Loucy (cell line): Measurements from ENCODE around the gene SPN.
A peak's percentile ranks its signal among the peaks of the same experiment; 100 is the strongest.
"Not testable (repeated sequence)": the region's sequence is repeated elsewhere in the genome, so short reads cannot be mapped to it uniquely, and the experiment has no call there.

Source experiments
- H2AFZ ChIP-seq: fragments of 200-600 bp; sonication (generic); 2 replicates; pipeline ENCODE4 v1.6.0; 2016; ENCODE audit warnings: antibody characterized with exemption, mild to moderate bottlenecking, low read length, moderate library complexity
- H3F3A ChIP-seq: fragments of 200-600 bp; 2 replicates; pipeline ENCODE4 v1.6.0; 2016; ENCODE audit warnings: antibody characterized with exemption, low read depth, mild to moderate bottlenecking
- H3K27me3 ChIP-seq: fragments of 200-600 bp; sonication (generic); 2 replicates; pipeline ENCODE4 v1.6.1; 2014; ENCODE audit warnings: low read length, mild to moderate bottlenecking; ENCODE audit not compliant: insufficient read depth, poor library complexity, severe bottlenecking
- H3K36me3 ChIP-seq: fragments of 200-600 bp; sonication (generic); 2 replicates; pipeline ENCODE4 v1.6.1; 2016; ENCODE audit warnings: low read length; ENCODE audit not compliant: insufficient read depth
- H3K4me1 ChIP-seq: fragments of 200-600 bp; sonication (generic); 2 replicates; pipeline ENCODE4 v1.5.1; 2014; ENCODE audit warnings: low read length, mild to moderate bottlenecking; ENCODE audit not compliant: insufficient read depth, poor library complexity, severe bottlenecking
- H3K4me2 ChIP-seq: fragments of 200-600 bp; sonication (generic); 2 replicates; pipeline ENCODE4 v1.6.0; 2014; ENCODE audit warnings: antibody characterized with exemption, low read length, low read depth, mild to moderate bottlenecking; ENCODE audit not compliant: poor library complexity, severe bottlenecking
- H3K4me3 ChIP-seq: fragments of 200-600 bp; sonication (generic); 2 replicates; pipeline ENCODE4 v1.5.1; 2014; ENCODE audit warnings: low read length, mild to moderate bottlenecking, mixed read lengths; ENCODE audit not compliant: poor library complexity, severe bottlenecking
- H3K79me2 ChIP-seq: fragments of 200-600 bp; sonication (generic); 2 replicates; pipeline ENCODE4 v1.6.1; 2014; ENCODE audit warnings: low read length; ENCODE audit not compliant: insufficient read depth
- H3K9ac ChIP-seq: fragments of 200-600 bp; sonication (generic); 2 replicates; pipeline ENCODE4 v1.6.0; 2014; ENCODE audit warnings: mild to moderate bottlenecking, low read depth, low read length, moderate library complexity; ENCODE audit not compliant: poor library complexity, severe bottlenecking
- H3K9me2 ChIP-seq: fragments of 200-600 bp; sonication (generic); replicated peaks from 2 replicates; pipeline ENCODE4 v1.6.1; 2016; ENCODE audit warnings: low read depth, low read length, mixed read lengths
- H3K9me3 ChIP-seq: fragments of 200-600 bp; sonication (generic); 2 replicates; pipeline ENCODE4 v1.6.1; 2014; ENCODE audit warnings: mild to moderate bottlenecking, antibody characterized with exemption, low read length, low read depth; ENCODE audit not compliant: insufficient read depth
- H4K20me1 ChIP-seq: fragments of 200-600 bp; sonication (generic); 2 replicates; pipeline ENCODE4 v1.6.0; 2014; ENCODE audit warnings: antibody characterized with exemption, low read length, mild to moderate bottlenecking; ENCODE audit not compliant: insufficient read depth, poor library complexity, severe bottlenecking
- CTCF ChIP-seq: fragments of 200-600 bp; sonication (generic); conservative IDR thresholded peaks from 2 replicates; pipeline ENCODE4 v1.5.1; 2014; ENCODE audit warnings: mild to moderate bottlenecking, antibody characterized with exemption, low read length
- EZH2phosphoT487 ChIP-seq: fragments of 200-600 bp; IDR thresholded peaks from 2 replicates; pipeline ENCODE4 v1.6.1; 2018; ENCODE audit warnings: antibody characterized with exemption, mild to moderate bottlenecking, moderate library complexity, borderline replicate concordance

The SPN gene

GRCh38 chr16:29629318-29629717 is 33.7 kb upstream of the SPN start:
- not testable (repeated sequence) for H3K79me2 ChIP-seq, H4K20me1 ChIP-seq, H3K9me2 ChIP-seq, H3F3A ChIP-seq, H2AFZ ChIP-seq, H3K27me3 ChIP-seq, H3K9ac ChIP-seq, H3K9me3 ChIP-seq, H3K4me3 ChIP-seq, H3K36me3 ChIP-seq, H3K4me2 ChIP-seq
- H3K4me1 ChIP-seq: peaks cover 10% of the 10 kb centered on the region

DNA sequence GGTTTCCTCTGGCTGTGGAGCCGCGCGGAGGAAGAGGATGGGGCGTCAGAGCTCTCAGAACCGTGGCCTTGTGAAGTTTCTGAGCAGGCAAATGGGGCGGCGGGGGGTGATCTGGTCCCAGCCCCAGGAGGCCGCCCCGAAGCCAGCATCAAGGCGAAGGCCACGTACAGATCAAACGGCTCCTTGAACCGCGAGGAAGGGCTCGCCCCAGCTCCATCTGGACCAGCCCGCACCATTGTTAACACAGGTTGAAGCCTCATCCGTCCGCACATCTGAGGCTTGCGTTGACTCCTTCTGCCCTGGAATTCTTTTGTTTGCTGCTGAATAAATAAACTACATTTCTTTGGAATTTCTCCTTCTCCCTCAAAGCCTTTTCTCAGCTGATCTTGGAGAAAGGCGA is 31.4 kb upstream of the SPN start:
- not testable (repeated sequence) for H3K36me3 ChIP-seq, H4K20me1 ChIP-seq, H3K27me3 ChIP-seq, H3K9me2 ChIP-seq, H3K79me2 ChIP-seq, H2AFZ ChIP-seq, H3K4me3 ChIP-seq, H3K9me3 ChIP-seq, H3F3A ChIP-seq, H3K4me2 ChIP-seq, H3K9ac ChIP-seq
- H3K4me1 ChIP-seq: peaks cover 10% of the 10 kb centered on the region

- not testable (repeated sequence) for H3K79me2 ChIP-seq, H3K27me3 ChIP-seq, H3K9ac ChIP-seq, H4K20me1 ChIP-seq, H3K9me3 ChIP-seq, H3K36me3 ChIP-seq, H3K4me2 ChIP-seq, H3K9me2 ChIP-seq, H2AFZ ChIP-seq, H3F3A ChIP-seq, H3K4me3 ChIP-seq, H3K4me1 ChIP-seq
These were observed 27.1 kb upstream of the SPN start for GRCh38 chr16:29635902-29636301.

DNA sequence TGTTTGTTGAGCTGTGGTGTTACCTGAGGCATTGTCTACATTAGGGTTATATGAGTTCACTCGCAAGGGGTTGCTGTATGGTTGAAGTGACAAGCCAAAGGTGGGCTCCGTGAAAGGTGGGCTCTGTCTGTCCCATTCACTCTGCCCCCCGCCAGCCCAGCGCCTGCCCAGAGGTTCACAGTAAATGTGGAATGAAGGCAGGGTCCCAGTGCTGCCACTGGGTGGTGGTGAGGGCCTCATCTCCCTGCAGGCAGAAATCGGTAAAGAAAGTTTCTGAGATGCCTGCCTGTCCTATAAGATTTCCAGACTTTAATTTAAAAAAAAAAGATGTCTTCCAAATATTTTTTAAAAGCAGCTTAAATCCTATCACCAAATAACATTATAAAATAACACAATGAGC is 26.7 kb upstream of the SPN start:
- not testable (repeated sequence) for H3K27me3 ChIP-seq, H3K4me1 ChIP-seq, H2AFZ ChIP-seq, H3K9me2 ChIP-seq, H3K9ac ChIP-seq, H3F3A ChIP-seq, H3K79me2 ChIP-seq, H3K9me3 ChIP-seq, H3K4me2 ChIP-seq, H4K20me1 ChIP-seq, H3K36me3 ChIP-seq, H3K4me3 ChIP-seq

DNA sequence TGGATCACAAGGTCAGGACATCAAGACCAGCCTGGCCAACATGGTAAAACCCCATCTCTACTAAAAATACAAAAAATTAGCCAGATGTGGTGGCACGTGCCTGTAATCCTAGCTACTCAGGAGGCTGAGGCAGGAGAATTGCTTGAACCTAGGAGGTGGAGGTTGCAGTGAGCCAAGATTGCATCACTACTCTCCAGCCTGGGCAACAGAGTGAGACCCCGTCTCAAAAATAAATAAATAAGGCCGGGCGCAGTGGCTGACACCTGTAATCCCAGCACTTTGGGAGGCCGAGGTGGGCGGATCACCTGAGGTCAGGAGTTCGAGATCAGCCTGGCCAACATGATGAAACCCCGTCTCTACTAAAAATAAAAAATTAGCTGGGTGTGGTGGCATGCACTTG is 24.3 kb upstream of the SPN start:
- peaks cover 12% of the 10 kb centered on the region for H3K4me1 ChIP-seq
- H3K9ac ChIP-seq, H3K4me3 ChIP-seq, H3F3A ChIP-seq, H3K27me3 ChIP-seq, H3K4me2 ChIP-seq, H3K36me3 ChIP-seq, H3K79me2 ChIP-seq, H2AFZ ChIP-seq, H3K9me3 ChIP-seq, H4K20me1 ChIP-seq, H3K9me2 ChIP-seq: not testable (repeated sequence)

DNA sequence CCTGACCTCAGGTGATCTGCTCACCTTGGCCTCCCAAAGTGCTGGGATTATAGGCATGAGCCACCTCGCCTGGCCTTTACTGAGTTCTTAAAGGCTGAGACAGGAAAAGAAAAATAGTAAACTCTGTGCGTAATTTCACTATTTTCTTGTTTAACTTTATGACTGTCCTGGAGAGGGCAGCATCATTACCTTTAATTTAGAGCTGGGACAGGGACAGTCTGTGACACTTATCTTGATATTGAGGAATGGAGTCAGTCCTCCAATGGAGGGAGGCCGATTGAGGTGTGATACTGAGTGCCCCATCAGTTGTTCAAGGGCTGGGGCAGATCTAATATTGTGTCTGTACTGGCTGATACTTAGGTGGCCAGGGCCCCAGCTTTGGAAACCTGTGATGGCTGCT is 21.5 kb upstream of the SPN start:
- no peaks in the 10 kb centered on the region for H3K79me2 ChIP-seq
- H3K27me3 ChIP-seq: no peaks in the 10 kb centered on the region
- no peaks in the 10 kb centered on the region for H3K9me2 ChIP-seq
- no peak overlapping the region for H3K4me3 ChIP-seq
- TF ChIP-seq CTCF: peak; percentile 57
- TF ChIP-seq EZH2phosphoT487: no peak
- H3K9ac ChIP-seq: peak overlapping the region; percentile 53
- H3F3A ChIP-seq: no peaks in the 10 kb centered on the region
- H3K4me1 ChIP-seq: peaks cover 24% of the 10 kb centered on the region
- no peaks in the 10 kb centered on the region for H3K36me3 ChIP-seq
- H4K20me1 ChIP-seq: no peaks in the 10 kb centered on the region
- peak overlapping the region; percentile 32 for H2AFZ ChIP-seq
- H3K4me2 ChIP-seq: peak overlapping the region; percentile 42
- no peaks in the 10 kb centered on the region for H3K9me3 ChIP-seq
